Esophagus squamous epithelium (tissue), 5 donors: ENCODE measurements around the gene MBD3. TPM values are rescaled to one million over a fixed set of nuclear protein-coding genes. Genes with fewer than 3 reads are reported as not detected.

Experiments used
- DNase-seq: peaks from one replicate; lab custom pipeline; 2025; lab: John Stamatoyannopoulos, UW
- H3K27ac ChIP-seq, 4 donors: fragments of 200-600 bp; sonication (generic); one replicate each; pipeline ENCODE4 v1.5.1; 2016 to 2019; ENCODE audit warnings: mild to moderate bottlenecking in 1 of 4
- H3K27me3 ChIP-seq, 4 donors: fragments of 200-600 bp; sonication (generic); 1 replicate in 3 of 4; 2 replicates in 1 of 4; pipeline versions ENCODE4 v1.5.1 to v1.6.0; 2017 to 2021; ENCODE audit warnings: antibody characterized with exemption in 1 of 4
- H3K36me3 ChIP-seq, 3 donors: fragments of 200-600 bp; sonication (generic); one replicate each; pipeline ENCODE4 v1.5.1; 2016 to 2019
- H3K4me1 ChIP-seq, 3 donors: fragments of 200-600 bp; sonication (generic); one replicate each; pipeline ENCODE4 v1.5.1; 2017 to 2019
- H3K4me3 ChIP-seq, 4 donors: fragments of 200-600 bp; sonication (generic); 1 replicate in 3 of 4; 2 replicates in 1 of 4; pipeline ENCODE4 v1.5.1; 2016 to 2019; ENCODE audit warnings: mild to moderate bottlenecking in 2 of 4, moderate library complexity in 1 of 4
- H3K9me3 ChIP-seq, 3 donors: fragments of 200-600 bp; sonication (generic); one replicate each; pipeline ENCODE4 v1.5.1; 2016 to 2019
- CTCF ChIP-seq, 6 experiments: fragments of 450-650 bp in 4 of 6; fragments of 200-600 bp in 2 of 6; sonication (generic) in 2 of 6; IDR thresholded peaks; one replicate each; pipeline ENCODE4 v1.5.1; 2016 to 2019; ENCODE audit warnings: antibody characterized with exemption in 6 of 6, mild to moderate bottlenecking in 4 of 6, moderate library complexity in 4 of 6
- POLR2A ChIP-seq, 4 donors: fragments of 450-650 bp; IDR thresholded peaks; one replicate each; pipeline ENCODE4 v1.6.1; 2017; ENCODE audit warnings: antibody characterized with exemption in 4 of 4, mild to moderate bottlenecking in 4 of 4, moderate library complexity in 3 of 4
- WGBS, 2 donors: methylation state at CpG; one replicate each; pipeline ENCODE4 v1.1.5; 2018; 5-methylcytosine and 5-hydroxymethylcytosine counted together
- intact Hi-C: fragments of 100-400 bp; cut with DNase I; formaldehyde crosslinking; loops from one replicate; pipeline ENCODE4 v1.15.0; 2022
- total RNA-seq, 4 donors: library from RNA; depleted of rRNA; stranded (reverse); fragments of >200 nt; gene quantifications; one replicate each; pipeline ENCODE4 v1.1.0, GENCODE V29; 2016
- donor health status: DM: yes; HTN: yes; CAD: no.

MBD3 gene
- total RNA-seq, 4 donors from 2014 or later = 74.8 to 87.9 (median 84.3) TPM

GRCh38 chr19:1591421-1592023 is 1.1 kb downstream of the MBD3 start:
- TF ChIP-seq CTCF (IDR thresholded peaks at IDR 0.05) = no peak
- TF ChIP-seq POLR2A (IDR thresholded peaks at IDR 0.05) = no peak
- H3K36me3 ChIP-seq = peaks cover 0 to 18% (median 0%) of the 10 kb centered on the region in 3 donors

GRCh38 chr19:1590641-1591397 is 1.8 kb downstream of the MBD3 start:
- Histone ChIP-seq H3K9me3 (no peaks in the 10 kb centered on the region), H3K4me3 (peak overlapping the region; percentile 90 to 97 (median 92)), H3K27me3 (no peaks in the 10 kb centered on the region), H3K36me3 (peaks cover 0 to 11% (median 0%) of the 10 kb centered on the region in 3 donors), H3K27ac (peak overlapping the region; percentile 52 to 99 (median 96)), H3K4me1 (peaks cover 25 to 70% (median 29%) of the 10 kb centered on the region in 3 donors)
- no peak for DNase-seq
- intact Hi-C loops = no loop called here
- TF ChIP-seq CTCF (IDR thresholded peaks at IDR 0.05) (peak in 1 of 6 experiments; percentile 14), POLR2A (IDR thresholded peaks at IDR 0.05) (no peak)
- WGBS, 2 donors = 15 to 26% methylated on average over 7 to 9 of the region's 10 CpGs

More at GRCh38 chr19:1591421-1592023, 1.1 kb downstream of the MBD3 start:
- DNase-seq = no peak
- intact Hi-C loops = no loop called here
- H3K4me3 ChIP-seq = peak overlapping the region; percentile 90 to 97 (median 92)
- peaks cover 25 to 66% (median 29%) of the 10 kb centered on the region in 3 donors for H3K4me1 ChIP-seq
- H3K27ac ChIP-seq = peak overlapping the region; percentile 95 to 100 (median 98)
- no peaks in the 10 kb centered on the region for H3K27me3 ChIP-seq
- H3K9me3 ChIP-seq = no peaks in the 10 kb centered on the region
- 1 to 4% methylated on average over 17 to 22 of the region's 31 CpGs for WGBS, 2 donors

GRCh38 chr19:1587872-1588271 is 4.8 kb downstream of the MBD3 start:
- Histone ChIP-seq H3K4me3 (no peak overlapping the region), H3K27me3 (no peaks in the 10 kb centered on the region), H3K27ac (peak overlapping the region in 2 of 4 donors; percentile 1 to 10), H3K36me3 (peaks cover 0 to 23% (median 11%) of the 10 kb centered on the region in 3 donors), H3K4me1 (peaks cover 21 to 58% (median 23%) of the 10 kb centered on the region in 3 donors), H3K9me3 (no peaks in the 10 kb centered on the region)
- no peak for TF ChIP-seq POLR2A (IDR thresholded peaks at IDR 0.05)
- no peak for TF ChIP-seq CTCF (IDR thresholded peaks at IDR 0.05)
- WGBS, 2 donors = 35 to 44% methylated on average over 4 to 7 of the region's 9 CpGs
- DNase-seq = no peak
- intact Hi-C loops = no loop called here

GRCh38 chr19:1585243-1585580 is 7.5 kb downstream of the MBD3 start:
- 92% methylated on average over 2 of the region's 13 CpGs; no CpG with 5 or more reads in 1 of the 2 donors for WGBS, 2 donors
- no peak for TF ChIP-seq POLR2A (IDR thresholded peaks at IDR 0.05)
- TF ChIP-seq CTCF (IDR thresholded peaks at IDR 0.05) = no peak
- intact Hi-C loops = no loop called here
- H3K27ac ChIP-seq = no peak overlapping the region
- H3K4me3 ChIP-seq = no peak overlapping the region
- H3K4me1 ChIP-seq = peaks cover 5 to 40% (median 6%) of the 10 kb centered on the region in 3 donors
- no peaks in the 10 kb centered on the region for H3K27me3 ChIP-seq
- peaks cover 9 to 50% (median 29%) of the 10 kb centered on the region in 3 donors for H3K36me3 ChIP-seq
- no peaks in the 10 kb centered on the region for H3K9me3 ChIP-seq
- no peak for DNase-seq
